Stimulated activated CD4-positive, alpha-beta T cell treated with anti-CD3 and anti-CD28 coated beads, Interleukin-2, amount 100 ng/mL, for 4 hours (primary cell): Measurements from ENCODE around the gene CACNA1C.

Experiments used
- DNase-seq: peaks from one replicate; pipeline ENCODE4 v3.0.0-alpha.2; 2020; ENCODE audit warnings: low read depth

Gene CACNA1C

GRCh38 chr12:2344476-2344875, 291.7 kb downstream of the CACNA1C start:
- no peak for DNase-seq

- DNase-seq, result no peak
Observed at GRCh38 chr12:2344885-2345284, 292.1 kb downstream of the CACNA1C start.

- DNase-seq, result no peak
Observed at GRCh38 chr12:2345902-2346301, 293.1 kb downstream of the CACNA1C start.

GRCh38 chr12:2346416-2346815, 293.6 kb downstream of the CACNA1C start:
- DNase-seq, result no peak

GRCh38 chr12:2347137-2347843, 294.5 kb downstream of the CACNA1C start:
- no peak for DNase-seq

GRCh38 chr12:2347844-2348481, 295.2 kb downstream of the CACNA1C start:
- no peak for DNase-seq

GRCh38 chr12:2348482-2348852, 295.7 kb downstream of the CACNA1C start:
- no peak for DNase-seq

GRCh38 chr12:2351161-2351560, 298.4 kb downstream of the CACNA1C start:
- no peak for DNase-seq

GRCh38 chr12:2352203-2352602, 299.4 kb downstream of the CACNA1C start:
- DNase-seq, result no peak

- DNase-seq, result no peak
Observed at GRCh38 chr12:2353281-2353680, 300.5 kb downstream of the CACNA1C start.

GRCh38 chr12:2353691-2354090, 300.9 kb downstream of the CACNA1C start:
- DNase-seq, result no peak

- DNase-seq, result no peak
Observed at GRCh38 chr12:2354151-2354991, 301.6 kb downstream of the CACNA1C start.

GRCh38 chr12:2355198-2355597, 302.4 kb downstream of the CACNA1C start:
- DNase-seq, result no peak

GRCh38 chr12:2355604-2356003, 302.8 kb downstream of the CACNA1C start:
- no peak for DNase-seq

- DNase-seq, result no peak
Observed at GRCh38 chr12:2356601-2357125, 303.9 kb downstream of the CACNA1C start.

- DNase-seq, result no peak
Observed at GRCh38 chr12:2358986-2359658, 306.3 kb downstream of the CACNA1C start.

GRCh38 chr12:2359725-2360629, 307.2 kb downstream of the CACNA1C start:
- DNase-seq, result no peak

- no peak for DNase-seq
Observed at GRCh38 chr12:2360630-2361170, 307.9 kb downstream of the CACNA1C start.

GRCh38 chr12:2363836-2364609, 311.2 kb downstream of the CACNA1C start:
- no peak for DNase-seq

- no peak for DNase-seq
Observed at GRCh38 chr12:2364631-2365051, 311.9 kb downstream of the CACNA1C start.
